H9 (cell line): ENCODE data around the gene FAM25G. TPM values are rescaled to one million over a fixed set of nuclear protein-coding genes. Genes with fewer than 3 reads are reported as not detected.
"Not testable (repeated sequence)": the region's sequence is repeated elsewhere in the genome, so short reads cannot be mapped to it uniquely, and the experiment has no call there.

Experiments
- DNase-seq: peaks from one replicate; pipeline ENCODE4 v3.0.0-alpha.2; 2017
- H2AFZ ChIP-seq: one replicate; pipeline ENCODE4 v1.6.1; 2013; ENCODE audit warnings: mild to moderate bottlenecking, low read length, control low read depth, moderate library complexity
- H2AK5ac ChIP-seq: 2 replicates; pipeline ENCODE4 v1.6.1; 2013; ENCODE audit warnings: low read length, control low read depth, mixed read lengths; ENCODE audit not compliant: insufficient read length
- H2BK120ac ChIP-seq: one replicate; pipeline ENCODE4 v1.6.1; 2013; ENCODE audit warnings: low read depth, mild to moderate bottlenecking, low read length, control low read depth, inconsistent platforms; ENCODE audit not compliant: poor library complexity, severe bottlenecking
- H2BK12ac ChIP-seq: 2 replicates; pipeline ENCODE4 v1.6.1; 2013; ENCODE audit warnings: low read length, control low read depth, mixed read lengths, low read depth; ENCODE audit not compliant: insufficient read length
- H2BK15ac ChIP-seq: 2 replicates; pipeline ENCODE4 v1.6.1; 2013; ENCODE audit warnings: low read depth, low read length, control low read depth
- H2BK20ac ChIP-seq: one replicate; pipeline ENCODE4 v1.6.1; 2013; ENCODE audit warnings: low read depth, mild to moderate bottlenecking, low read length, control low read depth, inconsistent platforms; ENCODE audit not compliant: poor library complexity, severe bottlenecking
- H2BK5ac ChIP-seq: 2 replicates; pipeline ENCODE4 v1.6.1; 2013; ENCODE audit warnings: low read length, control low read depth, mixed read lengths; ENCODE audit not compliant: insufficient read length
- H3K14ac ChIP-seq: 2 replicates; pipeline ENCODE4 v1.6.1; 2013; ENCODE audit warnings: low read length, control low read depth; ENCODE audit not compliant: insufficient read depth
- H3K18ac ChIP-seq: 2 replicates; pipeline ENCODE4 v1.6.1; 2013; ENCODE audit warnings: low read depth, mild to moderate bottlenecking, mixed read lengths, low read length, control low read depth; ENCODE audit not compliant: insufficient read length
- H3K23ac ChIP-seq: 2 replicates; pipeline ENCODE4 v1.6.1; 2013; ENCODE audit warnings: low read length, control low read depth, mixed read lengths, low read depth; ENCODE audit not compliant: insufficient read length
- H3K23me2 ChIP-seq: 2 replicates; pipeline ENCODE4 v1.6.1; 2013; ENCODE audit warnings: low read depth, mild to moderate bottlenecking, mixed read lengths, low read length, control low read depth; ENCODE audit not compliant: insufficient read length, poor library complexity, severe bottlenecking
- H3K27ac ChIP-seq: 2 replicates; pipeline ENCODE4 v1.5.1; 2013; ENCODE audit warnings: low read length, control low read depth, mixed read lengths, low read depth; ENCODE audit not compliant: insufficient read length
- H3K27me3 ChIP-seq: 2 replicates; pipeline ENCODE4 v1.6.1; 2013; ENCODE audit warnings: low read length, control low read depth, inconsistent platforms; ENCODE audit not compliant: insufficient read depth
- H3K4ac ChIP-seq: 2 replicates; pipeline ENCODE4 v1.6.1; 2013; ENCODE audit warnings: low read depth, mild to moderate bottlenecking, control low read depth, inconsistent platforms, low read length, moderate library complexity
- H3K4me1 ChIP-seq: 2 replicates; pipeline ENCODE4 v1.6.1; 2013; ENCODE audit warnings: low read length, control low read depth, inconsistent platforms; ENCODE audit not compliant: insufficient read depth
- H3K4me2 ChIP-seq: 2 replicates; pipeline ENCODE4 v1.6.1; 2013; ENCODE audit warnings: low read length, control low read depth, mixed read lengths; ENCODE audit not compliant: insufficient read length, insufficient read depth
- H3K56ac ChIP-seq: 2 replicates; pipeline ENCODE4 v1.6.1; 2013; ENCODE audit warnings: low read depth, mild to moderate bottlenecking, mixed read lengths, low read length, control low read depth; ENCODE audit not compliant: insufficient read length
- H3K79me1 ChIP-seq: 2 replicates; pipeline ENCODE4 v1.6.1; 2013; ENCODE audit warnings: low read depth, mild to moderate bottlenecking, moderate library complexity, low read length, control low read depth, inconsistent platforms; ENCODE audit not compliant: insufficient read depth, poor library complexity, severe bottlenecking
- H3K79me2 ChIP-seq: 2 replicates; pipeline ENCODE4 v1.6.1; 2013; ENCODE audit warnings: low read length, control low read depth, inconsistent platforms; ENCODE audit not compliant: insufficient read depth
- H3K9ac ChIP-seq: 2 replicates; pipeline ENCODE4 v1.6.1; 2013; ENCODE audit warnings: low read length, control low read depth, mixed read lengths; ENCODE audit not compliant: insufficient read length; ENCODE audit errors: extremely low read depth
- H3K9me3 ChIP-seq: one replicate; pipeline ENCODE4 v1.6.1; 2013; ENCODE audit warnings: low read depth, low read length, inconsistent platforms; ENCODE audit not compliant: control insufficient read depth
- H3T11ph ChIP-seq: one replicate; pipeline ENCODE4 v1.6.1; 2013; ENCODE audit warnings: mild to moderate bottlenecking, low read length, control low read depth, inconsistent platforms
- H4K20me1 ChIP-seq: one replicate; pipeline ENCODE4 v1.6.1; 2013; ENCODE audit not compliant: control insufficient read depth, insufficient read length, insufficient read depth
- H4K5ac ChIP-seq: 2 replicates; pipeline ENCODE4 v1.6.1; 2013; ENCODE audit warnings: low read depth, mild to moderate bottlenecking, mixed read lengths, low read length, control low read depth; ENCODE audit not compliant: insufficient read length
- H4K8ac ChIP-seq: replicated peaks from 2 replicates; pipeline ENCODE4 v1.6.1; 2013; ENCODE audit warnings: low read length, control low read depth, mixed read lengths, low read depth; ENCODE audit not compliant: insufficient read length
- H4K91ac ChIP-seq: 2 replicates; pipeline ENCODE4 v1.6.1; 2013; ENCODE audit warnings: low read depth, mild to moderate bottlenecking, moderate library complexity, mixed read lengths, low read length, control low read depth; ENCODE audit not compliant: insufficient read length
- H3K27ac Mint-ChIP-seq, 3 experiments: 2 replicates in 2 of 3; 3 replicates in 1 of 3; pipeline ENCODE4 v1.8.0; 2020 to 2021; ENCODE audit warnings: mixed read lengths in 3 of 3, mild to moderate bottlenecking in 1 of 3, moderate library complexity in 1 of 3
- H3K27me3 Mint-ChIP-seq: 2 replicates; pipeline ENCODE4 v1.8.0; 2021; ENCODE audit warnings: low read depth, mild to moderate bottlenecking, moderate library complexity, mixed read lengths
- H3K36me3 Mint-ChIP-seq, 3 experiments: 2 replicates in 2 of 3; 3 replicates in 1 of 3; pipeline ENCODE4 v1.8.0; 2020 to 2021; ENCODE audit warnings: low read depth in 3 of 3, mixed read lengths in 3 of 3; ENCODE audit not compliant: insufficient read depth in 1 of 3
- H3K4me1 Mint-ChIP-seq, 2 experiments: 2 replicates each; pipeline ENCODE4 v1.8.0; 2020; ENCODE audit warnings: mixed read lengths in 2 of 2
- H3K4me3 Mint-ChIP-seq, 2 experiments: 2 replicates in 1 of 2; 3 replicates in 1 of 2; pipeline ENCODE4 v1.8.0; 2020 to 2021; ENCODE audit warnings: mild to moderate bottlenecking in 2 of 2, mixed read lengths in 2 of 2, moderate library complexity in 1 of 2
- H3K9me3 Mint-ChIP-seq, 2 experiments: 2 replicates in 1 of 2; 3 replicates in 1 of 2; pipeline ENCODE4 v1.8.0; 2020; ENCODE audit warnings: mild to moderate bottlenecking in 2 of 2, mixed read lengths in 2 of 2, moderate library complexity in 1 of 2
- WGBS: extraction: QIAGEN DNeasy Blood & Tissue Kit; methylation state at CpG from one replicate; pipeline ENCODE4 v1.1.7; 2013; ENCODE audit warnings: missing lambda C conversion rate, low lambda C conversion rate, mixed read lengths; ENCODE audit not compliant: insufficient read length; ENCODE audit errors: extremely low coverage; 5-methylcytosine and 5-hydroxymethylcytosine counted together
- total RNA-seq: library from RNA; stranded (reverse); gene quantifications from 2 replicates; pipeline ENCODE4 v1.2.1, GENCODE V29; 2021

The FAM25G gene
- total RNA-seq, 1 experiment from 2014 or later = not detected

DNA sequence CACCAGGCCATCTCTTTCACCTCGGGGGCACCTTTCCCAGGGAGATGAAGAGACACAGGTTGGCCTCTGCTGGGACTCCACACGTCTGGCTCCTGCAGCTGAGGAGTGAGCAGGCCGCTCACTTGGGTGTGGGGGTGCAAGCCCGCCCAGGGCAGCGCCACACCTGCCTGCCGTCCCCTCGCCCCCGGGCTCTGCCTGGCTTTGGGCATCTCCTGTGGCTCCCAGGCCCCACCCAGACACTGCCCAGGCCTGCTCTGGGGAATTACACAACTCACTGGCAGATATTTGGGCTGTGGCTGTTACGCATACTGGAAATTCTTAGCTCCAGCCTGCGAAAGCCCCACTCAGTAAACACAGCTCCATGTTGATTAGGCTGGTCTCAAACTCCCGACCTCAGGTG is 7.6 kb downstream of the FAM25G start, which contains the start of gene ANXA8:
Gene ANXA8, minus strand, starts transcription at position 193 of the 400 bp plus-strand sequence. Its CDS starts 182 bp downstream, at position 11.
- not testable (repeated sequence) for H3K4me2 ChIP-seq, H3K4me3 Mint-ChIP-seq, H4K20me1 ChIP-seq, H3K14ac ChIP-seq, H4K91ac ChIP-seq, H2AFZ ChIP-seq, H3K27ac ChIP-seq, DNase-seq, H3K27me3 Mint-ChIP-seq, H3K36me3 Mint-ChIP-seq, H3K4me1 Mint-ChIP-seq, H3K27ac Mint-ChIP-seq, H4K5ac ChIP-seq, H2BK12ac ChIP-seq, H3K18ac ChIP-seq, H3K4me1 ChIP-seq, H2BK120ac ChIP-seq, H2AK5ac ChIP-seq, H3K9me3 Mint-ChIP-seq, H3K27me3 ChIP-seq, H4K8ac ChIP-seq, H3K79me2 ChIP-seq, H3K23ac ChIP-seq, H3K9me3 ChIP-seq, H3K23me2 ChIP-seq, H3K9ac ChIP-seq, H3K4ac ChIP-seq, H2BK5ac ChIP-seq, H3T11ph ChIP-seq, H3K79me1 ChIP-seq, H2BK20ac ChIP-seq, H2BK15ac ChIP-seq, H3K56ac ChIP-seq
- WGBS = no CpG with 5 or more reads among the region's 11 CpGs

DNA sequence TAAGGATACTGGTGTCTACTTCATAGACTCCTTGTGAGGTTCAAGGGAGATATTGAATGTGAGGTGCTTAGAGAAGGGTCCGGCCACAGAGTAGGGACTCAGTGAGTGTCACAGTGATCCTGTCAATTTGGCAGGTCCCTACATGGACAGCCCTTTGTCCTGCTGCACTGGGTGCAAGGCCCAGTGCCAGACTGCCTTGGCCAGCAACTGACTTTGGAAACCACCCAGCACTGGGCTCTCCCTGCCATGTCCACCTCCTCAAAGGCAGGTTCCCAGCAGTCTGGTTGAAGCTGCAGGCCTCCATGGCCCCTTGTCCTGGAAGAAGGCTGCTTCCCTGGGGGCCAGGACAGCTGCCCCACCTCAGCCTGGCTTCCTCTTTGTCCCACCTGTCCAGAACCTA is 9.1 kb downstream of the FAM25G start:
- not testable (repeated sequence) for H3K56ac ChIP-seq, H3K18ac ChIP-seq, H2BK20ac ChIP-seq, H2BK15ac ChIP-seq, H3K27me3 Mint-ChIP-seq, H3K27ac ChIP-seq, H2BK12ac ChIP-seq, H3K79me2 ChIP-seq, H3K27me3 ChIP-seq, DNase-seq, H3K23ac ChIP-seq, H3K9ac ChIP-seq, H2AK5ac ChIP-seq, H3T11ph ChIP-seq, H3K4me3 Mint-ChIP-seq, H3K9me3 Mint-ChIP-seq, H3K79me1 ChIP-seq, H4K20me1 ChIP-seq, H3K9me3 ChIP-seq, H2AFZ ChIP-seq, H3K4me2 ChIP-seq, H3K36me3 Mint-ChIP-seq, H4K91ac ChIP-seq, H2BK120ac ChIP-seq, H4K8ac ChIP-seq, H3K4ac ChIP-seq, H3K4me1 ChIP-seq, H2BK5ac ChIP-seq, H4K5ac ChIP-seq, H3K23me2 ChIP-seq, H3K27ac Mint-ChIP-seq, H3K4me1 Mint-ChIP-seq, H3K14ac ChIP-seq
- WGBS = no CpG with 5 or more reads among the region's 1 CpG
